GM21360 (cell line): ENCODE data around the gene KEAP1.

ENCODE experiments used
- ATAC-seq: cut with Tn5 transposase; IDR thresholded peaks from one replicate; pipeline ENCODE4 v1.9.1; 2021; ENCODE audit warnings: mild to moderate bottlenecking, moderate library complexity; ENCODE audit not compliant: unreplicated experiment

The KEAP1 gene

DNA sequence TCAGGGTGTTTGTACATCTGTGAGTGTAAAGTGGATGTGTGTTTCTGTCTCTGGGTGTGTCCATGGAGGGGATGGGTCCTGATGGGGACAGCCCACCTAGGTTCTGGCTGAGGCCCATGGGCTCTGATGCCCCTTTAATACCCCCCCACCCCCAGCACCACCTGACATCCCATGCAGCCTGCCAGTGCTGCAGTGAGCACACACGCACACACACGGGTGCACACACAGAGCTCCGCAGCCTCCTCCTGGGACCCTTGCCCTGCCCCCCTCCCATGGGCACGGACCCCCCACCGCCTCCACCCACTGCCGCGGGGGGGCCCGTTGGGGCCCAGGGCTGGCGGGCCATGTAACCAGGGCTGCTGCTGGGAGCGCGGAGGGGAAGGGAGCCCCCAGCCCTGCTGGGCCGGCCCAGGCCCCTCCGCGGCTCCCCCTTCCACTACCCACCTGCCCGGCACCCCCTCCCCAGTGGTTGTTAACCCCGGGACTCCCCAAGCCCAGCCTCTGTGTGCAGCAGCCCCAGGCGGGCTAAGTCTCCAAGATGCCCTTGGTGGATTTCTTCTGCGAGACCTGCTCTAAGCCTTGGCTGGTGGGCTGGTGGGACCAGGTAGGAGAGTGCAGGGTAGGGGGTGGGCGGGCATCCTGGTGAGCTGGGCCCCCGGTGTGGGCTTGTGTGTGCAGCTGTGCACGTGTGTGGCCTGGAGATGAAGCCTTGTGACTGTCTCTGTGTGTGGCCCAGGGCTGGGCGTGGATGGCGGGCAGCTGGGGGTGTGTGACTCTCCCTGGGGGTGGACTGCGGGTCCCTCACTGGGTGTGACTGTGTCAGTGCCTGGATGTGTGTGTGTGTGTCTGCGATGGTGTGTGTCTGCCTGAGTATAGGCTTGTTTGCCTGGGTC lies 50.2 kb downstream of the KEAP1 start:
- ATAC-seq = no peak

DNA sequence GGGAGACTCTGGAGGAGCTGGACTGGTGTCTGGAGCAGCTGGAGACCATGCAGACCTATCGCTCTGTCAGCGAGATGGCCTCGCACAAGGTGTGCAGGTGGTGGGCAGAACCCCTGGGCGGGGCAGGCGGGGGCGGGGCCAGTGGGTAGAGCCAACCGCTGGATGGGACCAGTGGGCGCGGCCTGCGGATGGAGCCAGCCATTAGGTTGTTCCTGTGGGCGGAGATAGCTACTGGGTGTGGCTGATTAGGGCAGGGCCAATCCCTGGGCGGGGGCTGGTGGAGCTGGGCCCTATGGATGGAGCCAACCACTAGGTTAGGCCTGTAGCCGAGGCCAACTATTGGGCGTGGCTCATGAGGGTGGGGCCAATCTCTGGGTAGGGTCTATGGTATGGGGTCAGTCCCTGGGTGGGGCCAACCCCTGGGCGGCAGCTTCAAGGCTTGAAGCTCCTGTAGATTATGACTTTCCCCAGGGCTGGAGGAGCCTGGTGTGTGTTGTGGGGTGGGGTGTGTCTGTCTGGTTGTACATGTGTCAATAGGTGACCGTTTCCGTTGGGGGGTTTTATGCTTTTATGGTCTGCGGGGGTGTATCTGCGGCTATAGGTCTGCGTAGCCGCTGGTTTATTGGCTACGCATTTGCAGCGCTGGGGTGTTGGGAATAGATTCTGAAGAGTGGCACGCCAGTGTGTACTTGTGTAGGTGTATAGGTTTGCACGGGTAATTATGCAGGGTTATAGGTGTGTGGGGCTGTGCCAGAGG lies 52.1 kb downstream of the KEAP1 start:
- no peak for ATAC-seq

DNA sequence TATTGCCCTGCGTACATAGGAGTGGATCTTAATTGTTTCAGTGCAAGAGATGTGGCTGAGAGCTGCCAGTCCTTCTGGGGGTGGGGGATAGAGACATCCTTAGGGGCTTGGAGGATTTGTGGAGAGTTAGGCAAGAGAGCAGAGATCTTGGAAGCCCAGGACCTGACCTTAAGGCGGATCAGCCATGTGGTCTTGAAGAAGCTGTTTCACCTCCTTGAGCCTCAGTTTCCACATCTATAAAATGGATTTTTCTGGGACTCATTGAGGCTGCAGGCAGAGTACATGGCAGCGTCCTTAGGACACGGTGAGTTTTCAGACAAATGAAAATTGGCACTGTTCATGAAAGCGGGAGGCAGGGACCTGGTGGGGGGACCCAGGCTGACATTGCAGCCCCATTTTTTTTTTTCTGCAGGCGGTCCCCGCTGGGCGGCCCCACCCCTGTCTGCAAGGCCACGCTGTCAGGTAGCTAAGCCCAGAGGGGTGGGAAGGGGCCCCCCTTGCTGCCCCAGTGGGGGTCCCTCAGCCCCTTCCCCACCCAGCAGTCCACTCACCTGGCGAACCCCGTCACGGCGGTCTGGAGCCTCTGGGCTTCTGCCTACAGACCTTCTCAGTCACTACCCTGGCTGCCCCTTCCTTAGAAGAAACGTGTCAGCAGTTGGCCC lies 52.8 kb downstream of the KEAP1 start:
- no peak for ATAC-seq

DNA sequence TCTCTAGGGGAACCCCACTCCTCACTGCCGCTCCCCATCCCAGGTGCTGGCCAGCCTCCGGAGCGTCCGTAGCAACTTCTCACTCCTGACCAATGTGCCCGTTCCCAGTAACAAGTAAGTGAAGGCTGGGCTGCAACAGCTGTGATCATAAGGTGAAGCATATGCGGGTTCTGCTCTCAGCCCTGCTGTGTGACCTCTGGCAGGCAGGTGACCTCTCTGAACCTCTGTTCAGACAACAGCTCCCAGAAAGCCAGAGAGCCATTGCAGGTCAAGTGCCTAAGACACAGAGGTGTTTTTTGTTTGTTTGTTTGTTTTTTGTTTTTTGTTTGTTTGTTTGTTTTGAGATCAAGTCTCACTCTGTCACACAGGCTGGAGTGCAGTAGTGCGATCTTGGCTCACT lies 54.1 kb downstream of the KEAP1 start:
- no peak for ATAC-seq

DNA sequence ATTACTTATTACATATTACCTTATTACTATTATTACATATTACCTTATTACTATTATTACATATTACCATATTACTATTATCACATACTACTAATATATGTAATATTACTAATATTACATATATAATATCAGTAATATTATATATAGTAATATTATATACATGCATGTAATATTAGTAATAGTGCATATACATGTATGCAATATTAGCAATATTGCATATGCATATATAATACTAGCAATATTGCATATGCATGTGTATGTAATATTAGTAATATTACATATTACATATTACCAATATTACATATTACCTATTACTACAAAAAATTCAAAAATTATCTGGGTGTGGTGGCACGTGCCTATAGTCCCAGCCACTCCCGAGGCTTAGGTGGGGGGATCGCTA lies 60.5 kb downstream of the KEAP1 start:
- ATAC-seq = no peak

DNA sequence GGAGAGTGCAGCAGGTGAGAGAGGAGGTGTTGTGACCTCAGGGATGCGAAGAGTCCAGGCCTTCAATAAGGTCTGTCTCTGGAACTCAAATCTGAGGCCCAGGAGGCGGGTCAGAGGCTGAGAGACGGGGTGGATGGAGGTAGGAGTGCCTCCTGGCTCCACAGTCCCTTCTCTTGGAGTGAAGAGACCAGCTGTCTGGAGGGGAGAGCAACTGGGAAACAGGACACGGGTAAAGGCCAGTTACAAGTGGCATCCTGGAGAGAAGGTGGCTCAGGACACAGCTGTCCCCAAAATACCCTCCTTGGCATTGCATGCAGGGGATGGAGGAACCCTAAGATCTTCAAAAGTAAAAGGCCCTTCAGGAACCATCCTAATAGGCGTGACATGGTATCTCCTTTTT lies 63.6 kb downstream of the KEAP1 start:
- no peak for ATAC-seq
